ENCODE data around the gene GRWD1.
"Not testable (repeated sequence)": the region's sequence is repeated elsewhere in the genome, so short reads cannot be mapped to it uniquely, and the experiment has no call there.

GRWD1 gene

GRCh38 chr19:48480558-48481500, 35.0 kb downstream of the GRWD1 start:
- DNase-seq: peak; percentile 67

DNA sequence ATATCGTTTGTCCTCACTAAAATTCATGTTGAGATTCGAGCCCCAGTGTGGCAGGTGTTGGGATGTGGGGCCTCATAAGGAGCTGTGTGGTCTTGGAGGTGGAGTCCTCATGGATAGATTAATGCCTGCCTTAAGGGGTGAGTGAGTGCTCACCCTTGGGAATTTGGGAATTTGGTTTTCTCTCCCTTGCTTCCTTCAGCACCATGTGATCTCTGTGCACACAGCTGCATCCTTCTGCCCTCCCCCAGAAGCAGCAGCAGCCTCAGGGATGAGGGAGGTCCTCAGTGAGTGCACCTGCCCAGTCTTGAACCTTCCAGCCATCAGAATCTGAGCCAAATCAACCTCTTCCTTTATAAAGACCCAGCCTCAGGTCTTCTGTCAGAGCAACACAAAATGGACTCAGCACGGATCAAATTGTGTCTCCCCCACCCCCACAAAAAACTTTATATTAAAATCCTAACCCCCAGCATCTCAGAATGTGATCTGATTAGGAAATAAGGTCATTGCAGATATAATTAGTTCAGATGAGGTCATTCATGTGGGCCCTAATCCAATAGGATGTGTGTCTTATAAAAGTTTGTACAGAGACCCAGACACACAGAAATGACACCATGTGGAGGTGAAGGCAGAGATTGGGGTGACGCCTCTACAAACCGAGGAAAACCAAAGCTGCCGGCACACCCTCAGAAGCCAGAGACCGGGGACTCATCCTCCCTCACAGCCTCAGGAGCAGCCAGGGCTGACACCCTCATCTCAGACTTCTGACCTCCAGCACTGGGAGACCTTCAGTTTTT, 36.3 kb downstream of the GRWD1 start:
- no peak for DNase-seq

DNA sequence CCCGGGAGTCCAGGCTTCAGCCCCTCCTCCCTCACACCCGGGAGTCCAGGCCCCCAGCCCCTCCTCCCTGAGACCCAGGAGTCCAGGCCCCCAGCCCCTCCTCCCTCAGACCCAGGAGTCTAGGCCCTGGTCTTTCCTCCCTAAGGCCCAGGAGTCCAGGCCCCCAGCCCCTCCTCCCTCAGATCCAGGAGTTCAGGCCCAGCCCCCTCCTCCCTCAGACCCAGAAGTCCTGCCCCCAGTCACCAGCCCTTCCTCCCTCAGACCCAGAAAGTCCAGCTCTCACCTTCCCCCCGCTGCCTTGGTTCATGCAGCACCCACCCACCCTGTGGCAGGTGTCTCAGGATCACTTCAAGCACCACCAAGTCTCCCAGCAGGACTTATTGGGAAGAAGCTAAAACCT, 37.5 kb downstream of the GRWD1 start:
- DNase-seq: no peak

GRCh38 chr19:48484247-48484893, 38.6 kb downstream of the GRWD1 start:
- no peak for DNase-seq

- no peak for DNase-seq
Measured at GRCh38 chr19:48484931-48485612, 39.3 kb downstream of the GRWD1 start.

DNA sequence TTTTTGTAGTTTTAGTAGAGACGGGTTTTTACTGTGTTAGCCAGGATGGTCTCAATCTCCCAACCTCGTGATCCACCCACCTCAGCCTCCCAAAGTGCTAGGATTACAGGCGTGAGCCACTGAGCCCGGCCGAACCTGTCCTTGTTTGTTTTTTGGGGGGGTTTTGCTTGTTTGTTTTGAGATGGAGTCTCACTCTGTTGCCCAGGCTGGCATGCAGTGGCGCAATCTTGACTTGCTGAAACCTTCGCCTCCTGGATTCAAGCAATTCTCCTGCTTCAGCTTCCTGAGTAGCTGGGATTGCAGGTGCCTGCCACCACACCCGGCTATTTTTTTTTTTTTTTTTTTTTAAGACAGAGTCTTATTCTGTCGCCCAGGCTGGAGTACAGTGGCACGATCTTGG, 40.9 kb downstream of the GRWD1 start:
- not testable (repeated sequence) for DNase-seq

GRCh38 chr19:48487544-48487943, 41.8 kb downstream of the GRWD1 start:
- DNase-seq: no peak

- DNase-seq: no peak
Measured at GRCh38 chr19:48487948-48488347, 42.2 kb downstream of the GRWD1 start.

DNA sequence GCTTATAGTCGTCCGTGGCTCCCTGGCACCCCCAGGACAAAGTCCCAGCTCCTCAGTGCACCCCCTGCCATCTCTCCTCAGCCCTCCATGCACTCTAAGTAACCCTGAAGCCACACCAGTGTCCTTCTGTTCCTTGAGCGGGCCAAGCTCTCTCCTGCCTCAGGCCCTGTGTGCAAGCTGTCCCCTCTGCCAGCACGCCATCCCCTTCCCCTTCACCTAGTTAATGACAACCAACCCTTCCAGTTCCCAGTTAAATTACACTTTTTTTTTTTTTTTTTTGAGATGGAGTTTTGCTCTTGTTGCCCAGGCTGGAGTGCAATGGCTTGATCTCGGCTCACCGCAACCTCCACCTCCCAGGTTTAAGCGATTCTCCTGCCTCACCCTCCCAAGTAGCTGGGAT, 42.7 kb downstream of the GRWD1 start:
- DNase-seq: not testable (repeated sequence)

DNA sequence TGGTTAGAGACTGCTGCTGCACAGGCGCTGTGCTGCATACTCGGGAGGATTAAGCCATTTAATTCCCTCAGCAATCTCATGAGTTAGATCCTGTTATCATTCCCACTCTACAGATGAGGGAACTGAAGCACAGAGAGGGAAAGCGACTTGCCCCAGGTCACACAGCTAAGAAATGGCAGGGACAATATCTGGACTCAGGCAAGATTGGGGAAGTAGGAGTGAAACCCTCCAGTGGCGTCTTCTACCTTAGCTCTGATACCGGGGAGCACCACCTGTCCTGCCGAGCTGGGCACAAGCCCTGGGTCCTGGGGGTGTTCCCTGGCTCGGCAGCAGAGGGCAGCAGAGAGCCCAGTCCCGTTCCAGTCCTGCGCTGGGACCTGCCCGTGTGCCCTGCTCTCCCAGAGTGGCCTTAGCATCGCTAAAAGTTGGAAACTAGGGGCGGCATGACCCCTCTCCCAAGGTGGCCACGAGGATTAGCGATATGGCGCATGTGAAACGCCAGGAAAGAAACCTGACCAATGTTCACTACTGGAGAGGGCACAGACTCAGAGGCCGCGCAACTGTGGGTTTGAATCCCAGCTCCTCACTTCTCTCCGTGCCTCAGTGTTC, 43.9 kb downstream of the GRWD1 start:
- peak; percentile 74 for DNase-seq

DNA sequence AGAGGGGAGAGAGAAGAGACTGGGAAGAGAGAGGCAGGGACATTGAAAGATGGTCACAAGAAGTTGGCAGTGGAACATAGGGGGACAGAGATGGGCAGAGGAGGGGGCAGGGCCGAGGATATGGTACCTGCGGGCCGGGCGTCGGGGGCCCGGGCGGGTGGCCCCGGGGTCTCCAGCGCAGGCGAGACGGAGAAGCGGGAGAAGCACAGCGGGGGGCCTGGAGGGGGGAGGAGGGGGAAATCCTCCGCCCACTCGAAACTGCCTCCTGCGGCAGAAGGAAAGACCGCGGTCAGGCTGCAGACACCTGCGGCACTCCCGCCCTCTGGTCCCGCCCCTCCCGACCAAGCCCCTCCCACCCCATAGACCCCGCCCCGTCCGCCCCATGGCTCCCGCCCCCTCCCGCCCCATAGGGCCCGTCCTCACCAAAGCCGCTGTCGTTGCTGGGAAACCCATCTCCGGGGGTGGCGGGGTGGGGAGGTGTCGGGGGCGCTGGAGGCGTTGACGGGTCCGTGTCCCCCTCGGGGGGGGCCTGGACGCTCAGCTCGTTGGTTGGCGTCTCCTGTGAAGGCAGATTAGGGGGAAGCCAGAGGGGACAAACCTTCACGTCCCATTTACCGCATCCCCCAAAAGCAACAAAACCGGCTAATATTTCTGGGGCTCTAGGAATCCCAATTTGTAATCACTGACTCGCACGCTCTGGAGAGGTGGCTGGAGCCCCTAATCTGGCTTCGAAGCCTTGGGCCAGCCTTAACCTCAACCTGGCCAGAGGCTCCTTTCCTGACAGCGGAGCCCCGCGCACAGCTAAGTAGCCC, 45.4 kb downstream of the GRWD1 start:
- peak; percentile 62 for DNase-seq

GRCh38 chr19:48491793-48492123, 46.0 kb downstream of the GRWD1 start:
- no peak for DNase-seq

- peak; percentile 97 for DNase-seq
Measured at GRCh38 chr19:48492925-48493717, 47.3 kb downstream of the GRWD1 start.

DNA sequence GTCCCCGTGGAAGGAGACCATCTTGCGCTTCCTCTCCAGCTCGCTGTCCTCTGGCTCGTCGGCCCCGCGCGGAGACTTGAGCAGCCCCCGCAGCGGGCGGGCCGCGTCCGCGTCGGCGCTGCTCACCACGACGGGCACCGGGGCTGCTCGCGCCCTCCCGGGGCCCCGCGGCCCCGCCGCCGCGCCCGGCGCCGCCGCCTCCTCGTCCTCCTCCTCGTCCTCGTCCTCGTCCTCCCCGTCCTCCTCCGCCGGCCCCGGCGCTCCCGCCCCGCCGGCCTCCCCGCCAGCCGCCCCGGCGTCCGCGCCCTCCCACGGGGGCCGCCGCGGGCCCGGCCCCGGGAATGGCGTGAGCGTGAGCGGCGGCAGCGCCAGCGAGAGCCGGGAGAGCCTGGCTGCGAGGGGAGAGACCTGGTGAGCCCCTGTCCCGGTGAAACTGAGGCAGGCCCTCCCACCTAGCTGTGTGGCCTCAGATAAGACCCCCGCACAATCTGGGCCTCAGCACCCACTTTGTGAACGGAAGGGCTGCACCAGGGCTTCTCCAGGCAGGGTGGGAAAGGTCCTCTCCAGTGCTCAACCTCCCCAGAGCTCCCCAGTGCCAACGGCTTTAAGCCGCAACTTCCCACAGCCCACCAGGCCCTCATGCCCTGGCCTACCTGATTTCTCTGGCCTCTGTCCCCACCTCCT, 48.1 kb downstream of the GRWD1 start:
- DNase-seq: no peak

- no peak for DNase-seq
Measured at GRCh38 chr19:48495396-48495795, 49.6 kb downstream of the GRWD1 start.

DNA sequence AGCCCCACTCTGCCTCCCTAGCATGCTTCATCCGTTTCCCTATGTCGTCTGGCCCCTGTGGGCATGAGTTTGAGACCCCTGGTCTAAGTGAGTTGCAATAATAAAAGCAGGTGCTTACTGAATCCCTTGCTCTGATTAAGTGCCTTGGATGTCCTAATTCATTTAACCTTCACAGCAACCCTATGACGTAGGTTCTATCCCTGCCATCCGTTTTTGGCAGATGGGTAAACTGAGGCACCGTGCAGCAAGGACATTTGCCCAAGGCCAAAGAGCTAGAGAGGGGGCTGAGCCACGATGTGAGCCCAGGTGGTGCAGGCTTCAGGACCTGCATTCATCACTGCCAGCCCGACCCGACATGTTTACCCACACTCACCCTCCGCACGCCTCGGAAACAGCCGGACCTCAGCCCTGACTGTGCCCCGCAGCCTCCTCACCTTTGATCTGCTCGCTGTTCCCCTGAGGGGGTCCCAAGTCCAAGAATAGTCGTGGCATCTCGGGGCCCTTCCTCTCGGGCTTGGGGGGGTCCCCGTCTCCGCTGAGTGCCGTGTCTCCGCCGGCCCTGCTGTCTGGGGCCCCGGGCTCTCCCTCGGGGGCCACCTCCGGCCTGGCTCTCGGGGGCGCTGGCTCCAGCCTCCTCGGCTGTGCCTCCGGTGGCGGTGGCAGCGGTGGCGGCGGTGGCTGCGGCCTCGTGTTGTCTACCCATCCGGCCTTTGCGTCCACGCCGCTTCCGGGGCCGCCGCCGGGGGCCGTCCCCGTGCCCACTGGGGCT, 51.4 kb downstream of the GRWD1 start:
- DNase-seq: peak; percentile 31

DNA sequence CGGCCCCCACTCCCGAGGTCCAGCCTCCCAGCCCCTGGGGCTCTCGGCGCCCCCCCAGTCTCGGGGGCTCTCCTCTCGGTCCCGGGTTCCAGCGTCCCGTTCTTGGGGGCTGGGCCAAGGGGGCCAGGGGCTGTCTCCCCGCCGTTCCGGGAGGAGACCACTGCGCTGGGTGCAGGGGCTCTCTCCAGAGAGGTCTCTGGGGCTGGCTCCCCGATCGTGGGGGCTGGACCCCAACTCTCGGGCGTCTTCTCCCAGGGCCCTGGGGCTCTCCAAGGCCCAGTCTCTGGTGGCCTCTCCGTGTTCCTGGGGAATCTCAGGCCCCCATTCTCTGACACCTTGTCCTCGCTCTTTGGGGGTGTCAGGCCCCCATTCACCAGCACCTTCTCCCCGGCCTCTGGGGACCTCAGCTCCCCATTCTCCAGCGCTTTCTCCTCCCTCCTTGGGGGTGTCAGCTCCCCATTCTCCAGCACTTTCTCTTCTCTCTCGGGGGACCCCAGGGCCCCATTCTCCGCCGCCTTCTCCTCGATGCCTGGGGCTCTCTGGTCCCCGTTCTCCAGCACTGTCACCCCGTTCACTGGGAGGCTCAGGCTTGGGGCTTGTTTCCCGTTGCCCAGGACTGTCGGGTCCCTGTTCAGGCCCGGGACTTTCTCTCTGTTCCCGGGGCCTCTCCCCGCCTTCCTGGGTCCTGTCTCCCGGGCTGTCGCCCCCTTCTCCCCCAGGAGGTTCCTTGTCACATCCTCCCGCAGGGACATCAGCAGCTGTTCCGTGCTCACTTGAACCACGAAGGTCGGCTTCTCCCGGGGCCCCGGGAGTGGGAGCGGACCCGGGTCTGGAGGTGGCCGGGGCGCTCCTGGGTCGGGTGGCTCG, 52.2 kb downstream of the GRWD1 start:
- DNase-seq: peak; percentile 24
